ENCODE measurements around the gene KCNIP3.

The KCNIP3 gene

GRCh38 chr2:95285542-95285932 lies 11.6 kb upstream of the KCNIP3 start:
- no peak overlapping the region for H3K4me3 ChIP-seq (ENCODE audit: low read depth, low read length)
- TF ChIP-seq, protein P1, sequence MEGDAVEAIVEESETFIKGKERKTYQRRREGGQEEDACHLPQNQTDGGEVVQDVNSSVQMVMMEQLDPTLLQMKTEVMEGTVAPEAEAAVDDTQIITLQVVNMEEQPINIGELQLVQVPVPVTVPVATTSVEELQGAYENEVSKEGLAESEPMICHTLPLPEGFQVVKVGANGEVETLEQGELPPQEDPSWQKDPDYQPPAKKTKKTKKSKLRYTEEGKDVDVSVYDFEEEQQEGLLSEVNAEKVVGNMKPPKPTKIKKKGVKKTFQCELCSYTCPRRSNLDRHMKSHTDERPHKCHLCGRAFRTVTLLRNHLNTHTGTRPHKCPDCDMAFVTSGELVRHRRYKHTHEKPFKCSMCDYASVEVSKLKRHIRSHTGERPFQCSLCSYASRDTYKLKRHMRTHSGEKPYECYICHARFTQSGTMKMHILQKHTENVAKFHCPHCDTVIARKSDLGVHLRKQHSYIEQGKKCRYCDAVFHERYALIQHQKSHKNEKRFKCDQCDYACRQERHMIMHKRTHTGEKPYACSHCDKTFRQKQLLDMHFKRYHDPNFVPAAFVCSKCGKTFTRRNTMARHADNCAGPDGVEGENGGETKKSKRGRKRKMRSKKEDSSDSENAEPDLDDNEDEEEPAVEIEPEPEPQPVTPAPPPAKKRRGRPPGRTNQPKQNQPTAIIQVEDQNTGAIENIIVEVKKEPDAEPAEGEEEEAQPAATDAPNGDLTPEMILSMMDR (IDR thresholded peaks at IDR 0.05; ENCODE audit: low read depth, low read length) = no peak

GRCh38 chr2:95287336-95287735 lies 9.8 kb upstream of the KCNIP3 start:
- TF ChIP-seq, protein P1 (IDR thresholded peaks at IDR 0.05; ENCODE audit: low read depth, low read length) = no peak
- no peak overlapping the region for H3K4me3 ChIP-seq (ENCODE audit: low read depth, low read length)

GRCh38 chr2:95287806-95288205 lies 9.3 kb upstream of the KCNIP3 start:
- TF ChIP-seq, protein P1 (IDR thresholded peaks at IDR 0.05; ENCODE audit: low read depth, low read length) = no peak
- H3K4me3 ChIP-seq (ENCODE audit: low read depth, low read length) = no peak overlapping the region

- H3K4me3 ChIP-seq (ENCODE audit: low read depth, low read length) = no peak overlapping the region
- TF ChIP-seq, protein P1 (IDR thresholded peaks at IDR 0.05; ENCODE audit: low read depth, low read length) = no peak
Observed at GRCh38 chr2:95289253-95289652, 7.9 kb upstream of the KCNIP3 start.

- no peak overlapping the region for H3K4me3 ChIP-seq (ENCODE audit: low read depth, low read length)
- TF ChIP-seq, protein P1 (IDR thresholded peaks at IDR 0.05; ENCODE audit: low read depth, low read length) = no peak
Observed at GRCh38 chr2:95291222-95291621, 5.9 kb upstream of the KCNIP3 start.

DNA sequence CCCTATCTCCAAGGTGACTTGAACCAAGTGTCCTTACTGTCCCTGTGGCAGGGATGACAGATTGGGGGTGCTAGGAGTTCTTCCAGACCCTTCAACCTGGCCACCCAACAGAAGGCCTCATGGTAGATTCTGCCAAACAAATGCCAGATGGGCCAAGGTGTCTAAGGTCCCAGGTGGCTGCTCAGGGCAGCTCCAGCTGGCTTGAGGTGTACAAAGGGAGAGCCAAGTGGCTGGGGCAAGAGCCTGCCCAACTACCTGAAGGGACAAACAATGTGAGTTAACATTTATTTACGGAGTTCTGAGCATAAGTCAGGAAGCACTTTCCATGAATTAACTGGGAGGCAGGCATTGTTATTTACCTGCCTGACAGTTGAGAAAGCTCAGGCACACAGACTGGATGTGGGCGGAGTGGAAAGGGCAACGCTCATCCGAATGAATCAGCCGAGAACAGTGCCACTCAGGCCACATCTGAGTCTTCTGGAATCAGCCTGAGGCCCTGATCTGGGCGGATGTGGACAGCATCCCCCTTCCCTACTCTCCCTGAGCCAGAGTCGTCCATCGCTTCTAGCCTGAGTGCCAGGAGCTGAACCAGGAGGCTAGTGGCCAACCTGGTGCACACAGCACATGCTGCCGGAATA lies 4.4 kb upstream of the KCNIP3 start:
- TF ChIP-seq, protein P1 (IDR thresholded peaks at IDR 0.05; ENCODE audit: low read depth, low read length) = no peak
- no peak overlapping the region for H3K4me3 ChIP-seq (ENCODE audit: low read depth, low read length)

DNA sequence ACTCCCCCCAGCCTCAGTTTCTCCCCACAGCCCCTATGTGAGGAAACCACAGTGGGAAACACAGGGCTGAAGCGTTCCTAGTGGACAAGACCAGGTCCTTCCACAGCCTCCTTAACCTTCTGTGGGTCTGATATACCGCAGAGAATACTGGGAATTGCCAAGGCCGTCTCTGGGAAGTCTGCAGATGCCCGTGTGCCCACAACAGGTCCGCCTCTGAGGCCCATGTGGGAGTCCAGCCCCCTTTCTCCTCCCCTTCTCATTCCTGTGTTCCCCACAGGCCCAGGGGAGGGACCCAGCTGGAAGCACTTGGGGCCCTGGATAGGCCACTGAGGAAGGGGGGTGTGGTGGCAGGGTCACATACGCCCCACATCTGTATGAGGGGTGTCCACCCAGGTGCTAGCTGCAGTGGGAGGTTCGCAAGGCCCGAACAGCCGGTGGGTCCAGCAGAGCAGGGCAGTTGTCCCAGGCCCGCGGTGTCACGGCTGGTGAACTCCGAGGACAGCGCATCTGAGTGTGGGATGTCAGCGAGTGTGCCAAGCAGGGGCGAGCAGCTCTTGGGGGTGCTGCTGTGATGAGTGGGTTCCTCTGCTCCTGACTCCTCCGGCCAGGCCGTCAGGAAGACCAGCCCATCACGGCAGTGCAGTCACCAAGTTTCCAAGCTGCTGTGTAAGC lies 2.4 kb upstream of the KCNIP3 start:
- H3K4me3 ChIP-seq (ENCODE audit: low read depth, low read length) = no peak overlapping the region
- TF ChIP-seq, protein P1 (IDR thresholded peaks at IDR 0.05; ENCODE audit: low read depth, low read length) = no peak

Measured in WI38 (cell line).